ENCODE results near the gene SENP7. TPM values are rescaled to one million over a fixed set of nuclear protein-coding genes. Genes with fewer than 3 reads are reported as not detected.

SENP7 gene
- total RNA-seq, 2 donors from 2014 or later: 9.3 to 10.6 TPM

GRCh38 chr3:101300073-101300472 lies 212.9 kb downstream of the SENP7 start:
- no peak for DNase-seq
- intact Hi-C loops (cut with DNase I): no loop called here
- no peak for ATAC-seq

DNA sequence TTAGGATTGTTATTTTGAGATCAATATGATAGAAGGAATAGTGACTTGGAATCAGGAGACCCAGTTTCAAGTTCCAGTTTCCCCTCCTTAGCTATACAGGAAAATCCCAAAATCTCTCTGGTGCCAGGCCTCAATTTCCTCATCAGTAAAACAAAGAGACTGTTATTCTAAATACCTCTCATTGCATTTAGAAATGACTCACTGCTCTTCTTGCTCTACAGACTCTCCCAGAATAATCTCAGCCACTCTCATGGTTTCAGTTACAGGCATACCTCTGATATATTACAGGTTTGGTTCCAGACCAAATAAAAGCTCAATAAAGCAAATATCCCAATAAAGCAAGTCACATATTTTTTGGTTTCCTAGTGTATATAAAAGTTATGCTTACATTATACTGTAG lies 221.0 kb downstream of the SENP7 start:
- DNase-seq: no peak
- intact Hi-C loops (cut with DNase I): no loop called here
- no peak for ATAC-seq

DNA sequence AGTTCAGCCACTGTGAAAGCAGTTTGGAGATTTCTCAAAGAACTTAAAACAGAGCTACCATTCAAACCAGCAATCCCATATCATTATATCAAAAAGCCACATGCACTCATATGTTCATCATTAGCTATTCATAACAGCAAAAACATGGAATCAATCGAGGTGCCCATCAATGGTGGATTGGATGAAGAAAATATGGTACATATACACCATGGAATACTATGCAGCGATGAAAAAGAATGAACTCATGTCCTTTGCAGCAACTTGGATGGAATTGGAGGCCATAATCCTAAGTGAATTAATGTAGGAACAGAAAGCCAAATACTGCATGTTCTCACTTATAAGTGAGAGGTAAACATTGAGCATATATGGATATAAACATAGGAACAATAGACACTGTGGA lies 224.7 kb downstream of the SENP7 start:
- no peak for DNase-seq
- no peak for ATAC-seq
- intact Hi-C loops (cut with DNase I): no loop called here

DNA sequence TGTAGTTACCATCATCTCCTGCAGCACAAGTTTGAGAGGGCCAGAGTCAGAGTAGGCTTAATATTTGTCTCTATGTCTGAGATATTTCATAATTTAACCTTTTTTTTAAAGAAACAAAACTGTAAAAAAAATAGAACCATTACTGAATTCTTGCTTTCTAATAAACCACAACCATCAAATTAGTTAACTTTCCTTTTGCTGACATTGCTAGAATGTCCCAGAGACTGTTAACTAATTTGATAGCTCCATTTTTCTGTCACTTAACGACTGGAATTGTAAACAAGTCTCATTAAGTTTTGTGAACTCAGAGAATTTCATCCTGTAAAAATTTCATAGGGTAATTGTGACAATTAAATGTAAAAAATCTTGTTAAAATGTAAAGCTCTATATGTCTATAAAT lies 228.3 kb downstream of the SENP7 start:
- no peak for DNase-seq
- intact Hi-C loops (cut with DNase I): no loop called here
- no peak for ATAC-seq

DNA sequence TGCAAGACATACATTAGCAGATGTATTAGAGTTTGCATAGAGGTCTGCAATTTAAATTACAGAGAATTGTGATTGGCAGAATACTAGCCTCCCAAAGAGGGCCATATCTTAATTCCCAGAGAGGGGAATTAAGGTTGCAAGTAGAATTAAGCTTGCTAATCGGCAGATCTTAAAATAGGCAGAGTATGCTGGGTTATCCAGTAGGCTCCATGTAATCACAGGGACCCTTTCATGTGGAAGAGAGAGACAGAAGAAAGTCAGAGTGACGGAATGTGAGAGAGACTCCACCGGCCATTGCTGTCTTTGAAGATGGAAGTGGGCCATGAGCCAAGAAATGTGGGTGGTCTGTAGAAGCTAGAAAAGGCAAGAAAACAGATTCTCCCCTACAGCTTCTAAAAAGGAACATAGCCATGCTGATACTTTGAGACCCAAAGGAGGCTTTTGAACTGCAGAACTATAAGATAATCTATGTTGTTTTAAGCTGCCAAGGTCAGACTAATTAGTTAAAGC lies 231.4 kb downstream of the SENP7 start:
- DNase-seq (no peak), ATAC-seq (no peak)
- intact Hi-C loops (cut with DNase I): no loop called here

DNA sequence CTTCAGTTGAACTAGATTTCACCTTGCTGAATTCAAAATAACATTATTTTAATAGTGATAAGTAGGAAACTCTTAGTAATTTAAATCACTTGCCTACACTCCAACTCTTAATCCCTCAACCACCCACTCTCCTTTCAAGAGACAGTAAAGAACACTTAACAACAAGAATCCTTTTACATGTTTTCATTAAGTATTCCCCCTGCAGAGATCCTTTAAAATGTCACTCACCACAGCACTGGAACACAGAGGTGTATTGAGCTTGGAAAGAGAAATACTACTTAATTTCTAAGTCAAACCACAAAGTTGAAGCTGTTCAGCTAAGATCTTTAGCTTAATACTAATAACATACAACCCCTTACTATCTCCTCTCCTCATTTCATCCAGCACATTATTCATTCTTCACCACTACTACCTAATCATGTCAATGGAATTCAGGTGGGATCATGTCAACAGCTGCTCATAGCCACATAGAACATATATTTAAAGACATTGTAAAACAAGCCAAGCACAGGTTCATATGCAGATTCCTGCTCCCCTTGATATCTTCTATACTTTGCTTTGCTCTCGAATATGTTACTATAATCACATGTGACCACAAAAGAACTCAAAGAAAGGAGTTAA lies 233.1 kb downstream of the SENP7 start:
- no peak for DNase-seq

GRCh38 chr3:101279162-101279561 lies 233.8 kb downstream of the SENP7 start:
- ATAC-seq: no peak
- DNase-seq: no peak
- intact Hi-C loops (cut with DNase I): no loop called here

More for the DNA sequence above, 233.1 kb downstream of the SENP7 start:
- no peak for ATAC-seq
- intact Hi-C loops (cut with DNase I): no loop called here

DNA sequence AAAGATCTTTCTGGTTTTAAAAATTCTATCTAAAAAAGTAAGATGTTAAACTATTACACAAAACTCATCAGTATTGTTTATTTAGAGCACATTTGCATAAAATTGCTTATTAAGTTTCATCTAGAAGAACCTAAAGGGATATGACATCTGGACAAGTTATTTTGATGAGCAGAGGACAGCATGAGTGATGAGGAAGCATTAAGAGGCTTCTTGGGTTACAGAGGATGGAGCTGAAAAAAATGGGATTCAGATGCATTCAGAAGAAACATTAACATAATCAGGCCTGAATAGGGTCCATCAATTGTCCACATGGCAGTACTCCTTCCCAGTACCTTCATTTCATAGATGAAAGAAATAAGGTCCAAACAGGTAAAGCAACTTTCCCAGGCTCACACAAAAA lies 234.3 kb downstream of the SENP7 start:
- intact Hi-C loops (cut with DNase I): no loop called here
- DNase-seq (no peak), ATAC-seq (no peak)

Other genes starting within 250 kb of the SENP7 start
- under 1 TPM; 0.18 to 0.31 TPM for gene IMPG2, start 192.6 kb downstream of the SENP7 start, total RNA-seq
- 10 to 100 TPM; 21.2 to 23.6 TPM for gene TRMT10C, start 48.7 kb upstream of the SENP7 start, total RNA-seq
- gene PCNP, start 61.0 kb upstream of the SENP7 start, total RNA-seq: 100 to 1,000 TPM; 108 to 122 TPM
- 10 to 100 TPM in 1 of 2 donors, 1 to 10 TPM in 1; 8.3 to 10.3 TPM for gene ZBTB11, start 163.9 kb upstream of the SENP7 start, total RNA-seq
- gene RPL24, start 173.5 kb upstream of the SENP7 start, total RNA-seq: 100 to 1,000 TPM; 824 to 885 TPM
- gene CEP97, start 211.4 kb upstream of the SENP7 start, total RNA-seq: 1 to 10 TPM; 5.1 to 6.1 TPM